Muscle of leg (tissue), 11 donors: ENCODE measurements around the gene IGFN1. TPM values are rescaled to one million over a fixed set of nuclear protein-coding genes. Genes with fewer than 3 reads are reported as not detected.
"Not testable (repeated sequence)": the region's sequence is repeated elsewhere in the genome, so short reads cannot be mapped to it uniquely, and the experiment has no call there.

Source experiments
- DNase-seq: peaks from one replicate; pipeline ENCODE4 v3.0.0; 2013
- H3K27ac ChIP-seq: one replicate; pipeline ENCODE4 v1.5.1; 2013; ENCODE audit warnings: mild to moderate bottlenecking, low read length, control low read depth
- H3K27me3 ChIP-seq: one replicate; pipeline ENCODE4 v1.6.1; 2013; ENCODE audit warnings: low read length; ENCODE audit not compliant: control insufficient read depth, insufficient read depth
- H3K36me3 ChIP-seq: one replicate; pipeline ENCODE4 v1.6.1; 2013; ENCODE audit warnings: low read length; ENCODE audit not compliant: control insufficient read depth, insufficient read depth
- H3K4me1 ChIP-seq: one replicate; pipeline ENCODE4 v1.6.1; 2013; ENCODE audit warnings: low read length; ENCODE audit not compliant: control insufficient read depth, insufficient read depth
- H3K4me3 ChIP-seq: one replicate; pipeline ENCODE4 v1.5.1; 2013; ENCODE audit warnings: low read length, control low read depth
- H3K9me3 ChIP-seq: replicated peaks from 2 replicates; pipeline ENCODE4 v1.6.1; 2013; ENCODE audit warnings: low read depth, low read length; ENCODE audit not compliant: control insufficient read depth
- WGBS: methylation state at CpG from one replicate; pipeline ENCODE4 v1.1.5; 2013; ENCODE audit warnings: missing lambda C conversion rate; ENCODE audit not compliant: insufficient coverage; 5-methylcytosine and 5-hydroxymethylcytosine counted together
- polyA plus RNA-seq, 8 donors: library from polyadenylated mRNA; unstranded; fragments of 120-200 nt; gene quantifications; one replicate each; pipeline versions ENCODE4 v1.2.1 to v1.2.3, GENCODE V29; 2013; ENCODE audit warnings: inconsistent platforms in 1 of 8, low replicate concordance in 1 of 8; ENCODE audit not compliant: insufficient read length in 8 of 8, insufficient read depth in 1 of 8
- total RNA-seq: library from RNA; stranded (reverse); fragments of 120-200 nt; gene quantifications from one replicate; pipeline ENCODE4 v1.2.4, GENCODE V29; 2013

The IGFN1 gene
- total and polyA plus RNA-seq, 9 donors: 0.72 to 4.3 (median 2.8) TPM

DNA sequence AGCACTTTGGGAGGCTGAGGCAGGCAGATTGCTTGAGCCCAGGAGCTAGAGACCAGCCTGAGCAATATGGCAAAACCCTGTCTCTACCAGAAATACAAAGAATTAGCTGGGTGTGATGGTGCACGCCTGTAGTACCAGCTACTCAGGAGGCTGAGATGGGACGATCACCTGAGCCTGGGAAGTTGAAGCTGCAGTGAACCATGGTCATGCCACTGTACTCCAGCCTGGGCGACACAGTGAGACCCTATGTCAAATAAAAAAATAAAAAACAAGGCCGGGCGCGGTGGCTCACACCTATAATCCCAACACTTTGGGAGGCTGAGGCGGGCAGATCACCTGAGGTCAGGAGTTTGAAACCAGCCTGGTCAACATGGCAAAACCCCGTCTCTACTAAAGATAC is 27.6 kb upstream of the IGFN1 start:
- WGBS: 87% methylated on average over 6 of the region's 8 CpGs
- DNase-seq, H3K4me3 ChIP-seq, H3K4me1 ChIP-seq, H3K36me3 ChIP-seq, H3K27ac ChIP-seq, H3K9me3 ChIP-seq, H3K27me3 ChIP-seq: not testable (repeated sequence)

DNA sequence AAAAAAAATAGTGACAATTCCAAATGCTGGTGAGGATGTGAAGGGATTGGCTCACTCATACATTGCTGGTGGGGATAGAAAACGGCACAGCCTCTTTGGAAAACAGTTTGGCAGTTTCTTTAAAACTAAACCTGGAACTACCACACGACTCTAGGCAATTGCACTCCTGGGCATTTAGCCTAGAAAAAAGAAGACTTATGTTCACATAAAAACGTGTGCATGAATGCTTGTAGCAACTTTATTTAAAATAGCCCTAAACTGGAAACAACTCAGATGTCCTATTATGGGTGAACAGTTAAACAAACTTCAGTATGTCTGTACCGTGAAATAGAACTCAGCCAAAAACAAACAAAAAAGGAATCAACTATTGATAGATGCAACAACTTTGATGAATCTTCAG is 26.9 kb upstream of the IGFN1 start:
- no CpG with 5 or more reads among the region's 4 CpGs for WGBS
- no peaks in the 10 kb centered on the region for H3K9me3 ChIP-seq
- no peak overlapping the region for H3K4me3 ChIP-seq
- H3K27ac ChIP-seq: no peak overlapping the region
- no peaks in the 10 kb centered on the region for H3K36me3 ChIP-seq
- H3K27me3 ChIP-seq: peaks cover 2% of the 10 kb centered on the region
- DNase-seq: peak; percentile 29
- H3K4me1 ChIP-seq: no peaks in the 10 kb centered on the region

DNA sequence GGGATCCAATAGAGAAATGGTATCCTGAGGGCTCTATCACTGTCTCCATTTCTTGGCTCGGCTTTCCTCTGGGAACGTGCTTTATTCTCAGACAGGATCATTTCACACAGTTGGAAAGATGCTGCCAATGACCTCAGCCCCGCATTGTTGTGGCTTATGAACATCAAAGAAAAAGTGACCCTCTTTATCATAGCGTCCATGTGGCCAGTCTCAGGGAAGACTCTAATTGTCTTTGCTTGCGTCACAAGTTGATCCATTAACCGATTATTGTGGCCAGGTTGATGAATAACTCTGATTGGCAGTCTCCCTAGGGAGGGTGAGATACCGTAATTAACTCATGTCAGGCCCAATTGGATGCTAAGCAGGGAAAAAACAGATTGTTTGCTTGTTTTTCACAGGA is 26.0 kb upstream of the IGFN1 start:
- DNase-seq: no peak
- no peaks in the 10 kb centered on the region for H3K4me1 ChIP-seq
- WGBS: 43% methylated on average over 6 of the region's 7 CpGs
- no peaks in the 10 kb centered on the region for H3K9me3 ChIP-seq
- peaks cover 2% of the 10 kb centered on the region for H3K27me3 ChIP-seq
- H3K27ac ChIP-seq: no peak overlapping the region
- H3K4me3 ChIP-seq: no peak overlapping the region
- no peaks in the 10 kb centered on the region for H3K36me3 ChIP-seq

DNA sequence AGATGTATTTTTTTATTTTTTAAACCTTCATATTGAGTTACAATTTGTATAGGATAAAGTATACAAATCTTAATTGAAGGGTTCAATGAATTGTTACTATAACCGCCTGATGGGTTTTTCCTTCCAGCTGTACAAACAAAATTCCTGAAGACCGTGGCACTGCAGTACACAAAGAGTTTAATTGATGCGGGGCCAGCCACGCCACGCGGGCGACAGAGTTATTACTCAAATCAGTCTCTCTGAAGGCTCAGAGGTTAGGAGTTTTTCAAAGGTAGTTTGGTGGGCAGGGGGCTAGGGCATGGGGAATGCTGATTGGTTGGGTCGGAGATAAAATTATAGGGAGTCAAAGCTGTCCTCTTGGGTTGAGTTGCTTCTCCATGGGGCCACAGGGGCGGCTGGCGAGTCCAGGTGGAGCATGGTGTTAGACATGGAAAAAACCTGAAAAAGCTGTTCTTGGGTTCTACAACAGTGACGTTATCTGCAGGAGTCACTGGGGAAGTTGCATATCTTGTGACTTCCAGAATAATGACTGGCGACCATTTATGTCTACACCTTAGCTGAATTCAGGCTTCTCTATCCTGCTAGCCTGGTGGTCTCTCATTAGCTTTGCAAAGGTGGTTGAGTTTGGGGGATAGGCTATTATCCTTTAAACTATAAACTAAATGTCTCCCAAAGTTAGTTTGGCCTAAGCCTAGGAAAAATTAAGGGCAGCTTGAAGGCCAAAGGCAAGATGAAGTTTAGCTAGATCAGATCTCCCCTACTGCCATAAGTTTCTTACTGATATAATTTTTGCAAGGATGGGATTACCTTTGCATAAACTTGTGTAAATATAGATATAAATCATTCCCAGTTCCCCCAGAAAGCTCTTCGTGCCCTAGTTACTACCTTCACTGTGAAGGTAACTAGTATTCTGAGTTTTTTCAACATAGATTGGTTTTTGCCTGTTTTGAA is 23.3 kb upstream of the IGFN1 start:
- Histone ChIP-seq H3K4me3 (no peak overlapping the region), H3K36me3 (no peaks in the 10 kb centered on the region), H3K27ac (no peak overlapping the region), H3K9me3 (no peaks in the 10 kb centered on the region), H3K4me1 (peaks cover 13% of the 10 kb centered on the region), H3K27me3 (peaks cover 2% of the 10 kb centered on the region)
- WGBS: 89% methylated on average over 10 of the region's 13 CpGs
- DNase-seq: no peak

DNA sequence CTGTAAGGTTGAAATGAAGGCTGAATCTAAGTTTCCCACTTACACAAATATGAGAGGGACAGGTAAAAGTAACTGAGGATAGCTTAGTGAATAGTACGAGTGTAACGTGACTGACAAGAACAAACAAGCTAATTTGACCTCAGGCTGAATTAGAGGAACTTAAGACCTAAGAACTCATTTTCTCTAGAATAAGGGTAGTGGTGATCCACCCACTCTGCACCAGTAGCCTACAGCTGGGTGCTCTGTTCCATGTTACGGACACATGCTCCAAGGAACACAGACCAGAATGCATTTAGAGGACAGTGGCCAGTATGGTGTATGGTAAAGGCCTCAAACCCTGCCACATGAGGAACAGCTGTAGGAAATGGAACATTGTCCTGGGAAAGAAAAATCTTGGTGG is 21.4 kb upstream of the IGFN1 start:
- Histone ChIP-seq H3K27me3 (peaks cover 2% of the 10 kb centered on the region), H3K4me3 (no peak overlapping the region), H3K27ac (no peak overlapping the region), H3K4me1 (peaks cover 23% of the 10 kb centered on the region), H3K9me3 (no peaks in the 10 kb centered on the region), H3K36me3 (no peaks in the 10 kb centered on the region)
- 100% methylated on average over 1 of the region's 3 CpGs for WGBS
- DNase-seq: no peak

DNA sequence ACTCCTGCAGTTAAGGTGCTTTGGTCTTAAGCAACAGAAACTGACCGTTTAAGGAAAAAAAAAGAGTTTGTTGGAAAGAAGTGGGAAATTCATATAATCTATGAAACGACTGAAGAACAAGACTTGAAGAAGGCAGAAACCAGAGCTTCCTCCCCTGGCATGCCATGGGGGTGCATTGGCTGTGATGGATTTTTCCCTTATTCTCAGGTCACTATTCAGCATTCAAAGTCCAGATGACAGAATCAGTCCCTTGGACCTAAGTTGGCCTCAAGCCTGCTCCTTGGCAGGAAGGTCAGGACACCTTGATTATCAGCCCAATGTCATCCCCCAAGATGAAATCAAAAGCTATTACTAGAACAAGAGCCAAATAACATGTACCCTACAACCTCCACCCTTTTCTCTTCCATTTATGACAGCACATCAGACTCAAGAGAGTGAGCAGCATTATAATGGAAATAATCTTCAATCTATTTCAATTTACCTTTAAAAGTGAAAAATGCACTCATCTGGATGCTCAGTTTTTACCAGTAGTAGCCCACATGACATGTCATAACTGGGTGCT is 20.6 kb upstream of the IGFN1 start:
- peaks cover 23% of the 10 kb centered on the region for H3K4me1 ChIP-seq
- peaks cover 2% of the 10 kb centered on the region for H3K27me3 ChIP-seq
- peak overlapping the region; percentile 88 for H3K27ac ChIP-seq
- H3K9me3 ChIP-seq: no peaks in the 10 kb centered on the region
- DNase-seq: no peak
- H3K4me3 ChIP-seq: no peak overlapping the region
- no peaks in the 10 kb centered on the region for H3K36me3 ChIP-seq
- 70% methylated on average over 2 of the region's 2 CpGs for WGBS

DNA sequence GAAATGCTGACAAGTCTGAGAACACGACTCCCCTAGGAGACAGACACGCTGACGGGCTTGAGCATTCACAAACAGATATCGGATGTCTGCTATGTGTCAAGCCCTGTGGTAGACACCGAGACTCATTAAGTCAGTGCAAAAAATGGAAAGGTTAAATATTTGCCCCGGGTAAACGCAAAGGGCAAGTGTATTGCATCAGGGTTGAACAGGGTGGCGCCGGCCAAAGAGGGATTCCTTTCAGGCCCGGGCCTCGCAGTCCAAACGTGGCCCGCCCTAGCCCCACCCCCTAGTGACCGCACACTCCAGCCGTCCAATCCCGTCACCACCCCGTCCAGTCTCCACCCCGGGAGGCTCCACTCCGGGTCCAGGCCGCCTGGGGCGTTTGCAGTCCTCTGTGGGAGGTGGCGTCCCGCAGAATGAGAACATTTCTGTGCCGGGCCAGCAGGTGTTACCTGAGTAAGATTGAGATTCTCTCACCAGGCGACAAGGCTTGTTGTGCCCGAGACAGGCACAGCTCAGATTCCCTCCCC is 20.0 kb upstream of the IGFN1 start:
- Histone ChIP-seq H3K27me3 (peaks cover under 1% of the 10 kb centered on the region), H3K4me1 (peaks cover 23% of the 10 kb centered on the region), H3K4me3 (peak overlapping the region; percentile 70), H3K36me3 (no peaks in the 10 kb centered on the region), H3K27ac (peak overlapping the region; percentile 88), H3K9me3 (no peaks in the 10 kb centered on the region)
- 5% methylated on average over 15 of the region's 26 CpGs for WGBS
- DNase-seq: peak; percentile 97

DNA sequence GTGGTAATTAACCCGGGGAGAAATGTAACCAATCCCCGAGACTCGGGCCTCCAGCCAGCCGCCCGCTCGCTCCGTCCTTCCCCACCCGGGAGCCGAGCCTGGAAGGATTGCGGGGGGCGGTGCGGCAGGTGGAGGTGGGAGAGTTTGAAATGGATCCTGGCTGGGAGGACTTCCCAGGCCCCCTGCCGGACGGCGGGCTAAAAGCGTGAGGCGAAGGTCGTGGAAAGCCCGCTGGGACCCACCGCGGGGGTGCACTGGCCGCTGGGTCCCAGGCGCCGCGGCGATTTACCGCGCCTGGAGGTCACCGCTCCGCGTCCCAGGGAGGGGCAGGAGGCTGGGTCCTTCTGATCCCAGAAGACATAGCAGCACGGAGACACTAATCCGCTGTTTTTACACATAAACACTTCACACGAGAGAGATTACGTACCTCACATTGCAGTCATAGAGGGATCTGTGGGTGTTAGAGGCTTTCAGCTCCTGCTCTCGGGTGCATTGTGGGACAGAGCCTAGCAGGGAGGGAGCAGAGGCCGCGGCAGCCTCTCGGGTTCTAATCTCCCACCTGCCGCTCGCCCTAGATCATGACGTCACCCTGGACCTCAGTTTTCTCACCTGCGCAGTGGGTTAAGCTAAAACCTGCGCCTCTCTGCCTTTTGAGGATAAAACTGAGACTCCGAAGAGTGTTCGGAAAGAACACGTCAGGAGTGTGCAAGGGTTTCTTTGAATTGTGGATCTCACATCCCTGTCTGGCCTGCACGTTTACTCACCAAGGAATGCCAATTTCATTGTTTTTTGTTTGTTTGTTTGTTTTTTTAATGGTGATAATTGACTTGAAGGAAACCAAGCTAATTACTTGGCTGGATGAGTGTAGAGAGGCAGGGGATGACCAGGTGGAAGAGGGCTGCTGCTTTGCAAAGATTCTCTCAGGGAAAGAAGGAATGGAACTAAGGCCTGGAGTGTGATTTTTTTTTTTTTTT is 19.3 kb upstream of the IGFN1 start:
- DNase-seq: no peak
- Histone ChIP-seq H3K27me3 (no peaks in the 10 kb centered on the region), H3K4me3 (peak overlapping the region; percentile 70), H3K27ac (peak overlapping the region; percentile 88), H3K9me3 (no peaks in the 10 kb centered on the region), H3K36me3 (no peaks in the 10 kb centered on the region), H3K4me1 (peaks cover 23% of the 10 kb centered on the region)
- WGBS: 9% methylated on average over 43 of the region's 48 CpGs

DNA sequence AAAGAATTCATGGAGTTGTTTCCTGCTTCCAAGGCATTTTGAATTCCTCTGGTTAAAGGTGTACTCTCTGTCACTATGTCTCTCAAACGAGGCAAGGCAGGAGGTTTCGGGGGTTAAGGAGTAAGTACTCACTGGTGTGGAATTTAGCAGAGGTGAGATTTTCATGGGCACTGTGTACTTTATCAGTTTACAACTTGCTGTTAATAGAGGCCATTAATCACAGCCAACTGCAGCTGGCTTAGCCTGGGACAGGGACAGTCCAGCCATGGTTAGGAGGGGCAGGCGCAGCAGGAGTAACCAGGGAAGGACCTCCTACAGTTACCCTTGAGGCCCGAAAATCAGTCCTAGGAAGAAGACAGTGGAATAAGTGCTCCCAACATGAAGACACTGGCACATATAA is 18.3 kb upstream of the IGFN1 start:
- Histone ChIP-seq H3K27me3 (no peaks in the 10 kb centered on the region), H3K9me3 (no peaks in the 10 kb centered on the region), H3K36me3 (no peaks in the 10 kb centered on the region), H3K4me3 (no peak overlapping the region), H3K27ac (peak overlapping the region; percentile 88), H3K4me1 (peaks cover 27% of the 10 kb centered on the region)
- peak; percentile 67 for DNase-seq
- 80% methylated on average over 1 of the region's 4 CpGs for WGBS
